SK-N-SH (cell line): ENCODE results near the gene TMEM62. TPM values are rescaled to one million over a fixed set of nuclear protein-coding genes. Genes with fewer than 3 reads are reported as not detected.

ENCODE experiments used
- CTCF ChIA-PET: fragments of 300-600, 350-600 bp; formaldehyde crosslinking; extraction: SDS; loops from one replicate; lab custom pipeline; 2021; lab: Yijun Ruan, JAX
- POLR2A ChIA-PET: fragments of 350-600 bp; sonication (Branson Sonifier 250); formaldehyde crosslinking; extraction: SDS; loops from one replicate; lab custom pipeline; 2020; ENCODE audit warnings: antibody characterized with exemption, inconsistent platforms; lab: Yijun Ruan, JAX
- DNase-seq: peaks from one replicate; pipeline ENCODE4 v3.0.0; 2012
- H2AFZ ChIP-seq: fragments of 200-600 bp; sonication (generic); 2 replicates; pipeline ENCODE4 v1.8.1; 2016; ENCODE audit warnings: antibody characterized with exemption, mild to moderate bottlenecking, low read depth
- H3F3A ChIP-seq: fragments of 200-600 bp; sonication (generic); replicated peaks from 2 replicates; pipeline ENCODE3; 2016; ENCODE audit warnings: antibody characterized with exemption, mild to moderate bottlenecking; ENCODE audit not compliant: insufficient read depth
- H3K27ac ChIP-seq, 2 experiments: fragments of 200-500 bp in 1 of 2; fragments of 200-600 bp in 1 of 2; sonication (Bioruptor generic) in 1 of 2; sonication (generic), shearing (Covaris generic) in 1 of 2; 2 replicates each; pipeline versions ENCODE4 v1.5.1 to v1.6.1; 2014 to 2016; ENCODE audit warnings: low read depth in 2 of 2, inconsistent platforms in 1 of 2, low read length in 1 of 2, mild to moderate bottlenecking in 1 of 2, mixed read lengths in 1 of 2
- H3K27me3 ChIP-seq: fragments of 200-600 bp; sonication (generic), shearing (Covaris generic); 2 replicates; pipeline ENCODE4 v1.6.1; 2016; ENCODE audit warnings: mixed run types; ENCODE audit not compliant: insufficient read depth
- H3K36me3 ChIP-seq, 2 experiments: fragments of 200-500 bp in 1 of 2; fragments of 200-600 bp in 1 of 2; sonication (Bioruptor generic) in 1 of 2; sonication (generic) in 1 of 2; replicated peaks in 1 of 2; 2 replicates each; pipeline versions ENCODE3 to v1.5.1; 2014 to 2016; ENCODE audit warnings: low read length in 1 of 2, mild to moderate bottlenecking in 1 of 2; ENCODE audit not compliant: insufficient read depth in 2 of 2, control insufficient read depth in 1 of 2
- H3K4me1 ChIP-seq, 2 experiments: fragments of 200-500 bp in 1 of 2; fragments of 200-600 bp in 1 of 2; sonication (Bioruptor generic) in 1 of 2; sonication (generic), shearing (Covaris generic) in 1 of 2; 2 replicates each; pipeline versions ENCODE4 v1.5.1 to v1.6.1; 2014 to 2016; ENCODE audit warnings: low read depth in 1 of 2, low read length in 1 of 2, mixed run types in 1 of 2; ENCODE audit not compliant: insufficient read depth in 2 of 2, control insufficient read depth in 1 of 2
- H3K4me2 ChIP-seq: fragments of 200-600 bp; sonication (generic), shearing (Covaris generic); 2 replicates; pipeline ENCODE4 v1.6.1; 2017; ENCODE audit warnings: mixed run types
- H3K4me3 ChIP-seq, 2 experiments: fragments of 200-500 bp in 1 of 2; fragments of 200-600 bp in 1 of 2; sonication (Bioruptor generic) in 1 of 2; sonication (generic), shearing (Covaris generic) in 1 of 2; 2 replicates each; pipeline versions ENCODE4 v1.5.1 to v1.8.1; 2014 to 2016; ENCODE audit warnings: low read depth in 2 of 2, inconsistent platforms in 1 of 2, low read length in 1 of 2, mild to moderate bottlenecking in 1 of 2, mixed read lengths in 1 of 2, moderate library complexity in 1 of 2
- H3K79me2 ChIP-seq: fragments of 200-600 bp; sonication (generic); 2 replicates; pipeline ENCODE4 v1.8.1; 2017; ENCODE audit warnings: mild to moderate bottlenecking; ENCODE audit not compliant: insufficient read depth
- H3K9ac ChIP-seq: fragments of 200-600 bp; sonication (generic); 2 replicates; pipeline ENCODE4 v1.6.1; 2017; ENCODE audit warnings: mixed run types
- H3K9me2 ChIP-seq: fragments of 200-600 bp; sonication (generic); 2 replicates; pipeline ENCODE4 v1.6.1; 2017; ENCODE audit warnings: mixed run types
- H3K9me3 ChIP-seq: fragments of 200-600 bp; sonication (generic); 2 replicates; pipeline ENCODE4 v1.6.1; 2017; ENCODE audit warnings: mixed run types, mild to moderate bottlenecking, moderate library complexity
- H4K20me1 ChIP-seq: fragments of 200-600 bp; sonication (generic); 2 replicates; pipeline ENCODE4 v1.6.1; 2017; ENCODE audit warnings: mild to moderate bottlenecking, mixed run types; ENCODE audit not compliant: insufficient read depth
- CTCF ChIP-seq: fragments of 200-600 bp; sonication (generic); IDR thresholded peaks from 2 replicates; pipeline ENCODE4 v1.6.1; 2017; ENCODE audit warnings: antibody characterized with exemption, mild to moderate bottlenecking, moderate library complexity
- EP300 ChIP-seq, 2 experiments: IDR thresholded peaks; 2 replicates each; pipeline versions ENCODE4 v1.4.0 to v1.6.1; 2012; ENCODE audit warnings: borderline replicate concordance in 1 of 2, low read depth in 1 of 2, low read length in 1 of 2
- FOSL2 ChIP-seq: IDR thresholded peaks from 2 replicates; pipeline ENCODE4 v1.4.0; 2012; ENCODE audit warnings: low read depth, mild to moderate bottlenecking, moderate library complexity, borderline replicate concordance
- FOXM1 ChIP-seq: IDR thresholded peaks from 2 replicates; pipeline ENCODE4 v1.4.0; 2012; ENCODE audit warnings: low read depth, mild to moderate bottlenecking
- GATA2 ChIP-seq: sonication (generic); formaldehyde crosslinking; IDR thresholded peaks from 2 replicates; pipeline ENCODE4 v1.5.0; 2020; ENCODE audit warnings: mild to moderate bottlenecking, missing genetic modification reagents
- RXRA ChIP-seq: IDR thresholded peaks from 2 replicates; pipeline ENCODE4 v1.4.0; 2012; ENCODE audit warnings: low read depth, mild to moderate bottlenecking, borderline replicate concordance
- SIN3A ChIP-seq: IDR thresholded peaks from 2 replicates; pipeline ENCODE4 v1.6.1; 2012; ENCODE audit warnings: low read depth, mild to moderate bottlenecking, low read length, moderate library complexity, borderline replicate concordance
- SMC3 ChIP-seq: IDR thresholded peaks from 2 replicates; pipeline ENCODE4 v1.6.1; 2012; ENCODE audit warnings: low read depth, low read length, improper control_type of control experiment
- TAF1 ChIP-seq: IDR thresholded peaks from 2 replicates; pipeline ENCODE4 v1.6.1; 2012; ENCODE audit warnings: low read depth, mild to moderate bottlenecking, low read length, moderate library complexity, borderline replicate concordance
- TEAD4 ChIP-seq: IDR thresholded peaks from 2 replicates; pipeline ENCODE4 v1.4.0; 2012; ENCODE audit warnings: mild to moderate bottlenecking, borderline replicate concordance; ENCODE audit not compliant: insufficient read depth
- USF1 ChIP-seq: IDR thresholded peaks from 2 replicates; pipeline ENCODE4 v1.4.0; 2012; ENCODE audit warnings: low read depth, borderline replicate concordance
- USF2 ChIP-seq: fragments of 150-350 bp; IDR thresholded peaks from 2 replicates; pipeline ENCODE4 v1.6.1; 2017; ENCODE audit warnings: antibody characterized with exemption, low read length, low read depth, borderline replicate concordance
- YY1 ChIP-seq: IDR thresholded peaks from 2 replicates; pipeline ENCODE4 v1.4.0; 2012; ENCODE audit warnings: low read depth, mild to moderate bottlenecking
- ZBTB33 ChIP-seq: IDR thresholded peaks from 2 replicates; pipeline ENCODE4 v1.4.0; 2012; ENCODE audit warnings: low read depth, borderline replicate concordance
- WGBS: methylation state at CpG from one replicate; pipeline ENCODE4 v1.1.6; 2017; ENCODE audit warnings: low lambda C conversion rate; 5-methylcytosine and 5-hydroxymethylcytosine counted together
- polyA plus RNA-seq, 3 experiments: library from polyadenylated mRNA; depleted of rRNA; stranded (reverse); fragments of >200 nt; gene quantifications; 2 replicates each; pipeline ENCODE4 v1.2.3, GENCODE V29; 2012

Gene TMEM62
- polyA plus RNA-seq, 1 of the 3 experiments (the other 2 are of a cell fraction) = 3.3 TPM

GRCh38 chr15:43105077-43105736, 28.2 kb upstream of the TMEM62 start:
- peak overlapping the region; percentile 81 for H3K4me2 ChIP-seq
- DNase-seq = peak; percentile 21
- no peak for TF ChIP-seq EP300 (IDR thresholded peaks at IDR 0.05; ENCODE audit: borderline replicate concordance in 1 of 2, low read depth in 1 of 2, low read length in 1 of 2)
- no peak for TF ChIP-seq TAF1
- no peak for TF ChIP-seq YY1
- TF ChIP-seq USF1 = no peak
- no peak for TF ChIP-seq SMC3
- TF ChIP-seq GATA2 = no peak
- TF ChIP-seq FOSL2 = no peak
- TF ChIP-seq RXRA = no peak
- TF ChIP-seq CTCF = no peak
- no peak for TF ChIP-seq FOXM1
- TF ChIP-seq TEAD4 = no peak
- TF ChIP-seq SIN3A = no peak
- TF ChIP-seq USF2 = no peak
- no peak for TF ChIP-seq ZBTB33
- H3K9me3 ChIP-seq = no peaks in the 10 kb centered on the region
- H3K36me3 ChIP-seq = peaks cover 0 to 6% of the 10 kb centered on the region in 2 experiments
- peak overlapping the region; percentile 95 for H2AFZ ChIP-seq
- peaks cover 56% of the 10 kb centered on the region for H3K79me2 ChIP-seq
- 2% methylated on average over 11 of the region's 11 CpGs for WGBS
- no peaks in the 10 kb centered on the region for H4K20me1 ChIP-seq
- ChIA-PET CTCF (no interaction called here), POLR2A (no interaction called here)
- peak overlapping the region; percentile 79 for H3K9ac ChIP-seq
- H3K27me3 ChIP-seq = no peaks in the 10 kb centered on the region
- H3K4me1 ChIP-seq = peaks cover 0 to 4% of the 10 kb centered on the region in 2 experiments; a peak in 2 of 4 replicates
- no peaks in the 10 kb centered on the region for H3F3A ChIP-seq
- H3K27ac ChIP-seq = peak overlapping the region; percentile 76 to 80; a peak in 3 of 4 replicates
- peak overlapping the region; percentile 73 for H3K4me3 ChIP-seq
- no peaks in the 10 kb centered on the region for H3K9me2 ChIP-seq
